Measurements from ENCODE around the gene THSD4.
"Not testable (repeated sequence)": the region's sequence is repeated elsewhere in the genome, so short reads cannot be mapped to it uniquely, and the experiment has no call there.

Gene THSD4

GRCh38 chr15:71657141-71657540 lies 541.9 kb downstream of the THSD4 start:
- no peak for DNase-seq (ENCODE audit: low read depth in 2 of 2)

GRCh38 chr15:71658036-71658435 lies 542.8 kb downstream of the THSD4 start:
- no peak for DNase-seq (ENCODE audit: low read depth in 2 of 2)

GRCh38 chr15:71658827-71659729 lies 543.8 kb downstream of the THSD4 start:
- DNase-seq (ENCODE audit: low read depth in 2 of 2), result no peak

GRCh38 chr15:71659730-71660067 lies 544.4 kb downstream of the THSD4 start:
- DNase-seq (ENCODE audit: low read depth in 2 of 2), result no peak

- DNase-seq (ENCODE audit: low read depth in 2 of 2), result no peak
Observed at GRCh38 chr15:71660501-71660900, 545.2 kb downstream of the THSD4 start.

GRCh38 chr15:71662306-71662705 lies 547.0 kb downstream of the THSD4 start:
- DNase-seq (ENCODE audit: low read depth in 2 of 2), result no peak

GRCh38 chr15:71664622-71665021 lies 549.4 kb downstream of the THSD4 start:
- DNase-seq (ENCODE audit: low read depth in 2 of 2), result no peak

GRCh38 chr15:71666763-71667620 lies 551.7 kb downstream of the THSD4 start:
- no peak for DNase-seq (ENCODE audit: low read depth in 2 of 2)

- no peak for DNase-seq (ENCODE audit: low read depth in 2 of 2)
Observed at GRCh38 chr15:71669688-71670087, 554.4 kb downstream of the THSD4 start.

GRCh38 chr15:71670222-71670621 lies 555.0 kb downstream of the THSD4 start:
- not testable (repeated sequence) for DNase-seq (ENCODE audit: low read depth in 2 of 2)

GRCh38 chr15:71674354-71674753 lies 559.1 kb downstream of the THSD4 start:
- no peak for DNase-seq (ENCODE audit: low read depth in 2 of 2)

GRCh38 chr15:71677352-71677751 lies 562.1 kb downstream of the THSD4 start:
- no peak for DNase-seq (ENCODE audit: low read depth in 2 of 2)

- DNase-seq (ENCODE audit: low read depth in 2 of 2), result no peak
Observed at GRCh38 chr15:71677766-71678165, 562.5 kb downstream of the THSD4 start.

GRCh38 chr15:71678191-71678590 lies 562.9 kb downstream of the THSD4 start:
- no peak for DNase-seq (ENCODE audit: low read depth in 2 of 2)

GRCh38 chr15:71678605-71679004 lies 563.3 kb downstream of the THSD4 start:
- DNase-seq (ENCODE audit: low read depth in 2 of 2), result no peak

GRCh38 chr15:71679223-71679792 lies 564.0 kb downstream of the THSD4 start:
- no peak for DNase-seq (ENCODE audit: low read depth in 2 of 2)

GRCh38 chr15:71679793-71680353 lies 564.6 kb downstream of the THSD4 start:
- peak; percentile 74 to 78 for DNase-seq (ENCODE audit: low read depth in 2 of 2)

- DNase-seq (ENCODE audit: low read depth in 2 of 2), result no peak
Observed at GRCh38 chr15:71682001-71682400, 566.7 kb downstream of the THSD4 start.

GRCh38 chr15:71683411-71684274 lies 568.4 kb downstream of the THSD4 start:
- DNase-seq (ENCODE audit: low read depth in 2 of 2), result peak in 1 of 2 experiments; percentile 19

GRCh38 chr15:71685420-71685993 lies 570.2 kb downstream of the THSD4 start:
- no peak for DNase-seq (ENCODE audit: low read depth in 2 of 2)

Measured in fibroblast of skin of left biceps (primary cell).